Sigmoid colon (tissue), 4 donors: ENCODE data around the gene MSANTD2.

ENCODE experiments used
- CTCF ChIP-seq, 4 experiments: fragments of 450-650 bp in 3 of 4; fragments of 200-600 bp in 1 of 4; IDR thresholded peaks; one replicate each; pipeline ENCODE4 v1.5.1; 2016 to 2019; ENCODE audit warnings: antibody characterized with exemption in 4 of 4, mild to moderate bottlenecking in 3 of 4, moderate library complexity in 2 of 4
- EP300 ChIP-seq, 4 donors: sonication (generic); formaldehyde crosslinking; IDR thresholded peaks; one replicate each; pipeline ENCODE4 v1.6.1; 2017; ENCODE audit warnings: antibody characterized with exemption in 4 of 4
- POLR2A ChIP-seq, 2 donors: fragments of 450-650 bp; IDR thresholded peaks; one replicate each; pipeline ENCODE4 v1.6.1; 2016; ENCODE audit warnings: antibody characterized with exemption in 2 of 2, mild to moderate bottlenecking in 2 of 2, moderate library complexity in 2 of 2

GRCh38 chr11:124748481-124749343 is 51.5 kb downstream of the MSANTD2 start:
- TF ChIP-seq CTCF (IDR thresholded peaks at IDR 0.05) (no peak), EP300 (IDR thresholded peaks at IDR 0.05) (no peak), POLR2A (IDR thresholded peaks at IDR 0.05) (no peak)
